Glomerular visceral epithelial cell (primary cell): ENCODE results near the gene DNAL1.
A peak's percentile ranks its signal among the peaks of the same experiment; 100 is the strongest.
"Not testable (repeated sequence)": the region's sequence is repeated elsewhere in the genome, so short reads cannot be mapped to it uniquely, and the experiment has no call there.

Source experiments
- DNase-seq: peaks from one replicate; pipeline ENCODE4 v3.0.0-alpha.2; 2016; ENCODE audit errors: extremely low spot score

Gene DNAL1

GRCh38 chr14:73644531-73645247 is at the start of gene DNAL1:
Gene DNAL1, plus strand, starts transcription at chr14:73644986. Its CDS starts 54 bp downstream, at chr14:73645040.
- DNase-seq, result peak; percentile 95

GRCh38 chr14:73599499-73599898 is 45.3 kb upstream of the DNAL1 start:
- DNase-seq, result no peak

- DNase-seq, result no peak
Observed at GRCh38 chr14:73602994-73603393, 41.8 kb upstream of the DNAL1 start.

GRCh38 chr14:73606271-73606670 is 38.5 kb upstream of the DNAL1 start:
- DNase-seq, result no peak

DNA sequence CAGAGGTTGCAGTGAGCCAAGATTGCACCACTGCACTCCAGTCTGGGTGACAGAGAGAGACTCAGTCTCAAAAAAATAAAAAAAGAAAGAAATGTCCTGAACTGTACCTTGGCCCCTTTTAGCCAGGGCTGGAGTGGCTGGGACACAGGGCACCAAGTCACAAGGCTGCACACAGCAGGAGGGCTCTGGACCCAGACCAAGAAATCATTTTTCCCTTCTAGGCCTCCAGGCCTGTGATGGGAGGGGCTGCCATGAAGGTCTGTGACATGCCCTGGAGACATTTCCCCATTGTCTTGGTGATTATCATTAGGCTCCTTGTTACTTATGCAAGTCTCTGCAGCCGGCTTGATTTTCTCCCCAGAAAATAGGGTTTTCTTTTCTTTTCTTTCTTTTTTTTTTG is 37.5 kb upstream of the DNAL1 start:
- no peak for DNase-seq

DNA sequence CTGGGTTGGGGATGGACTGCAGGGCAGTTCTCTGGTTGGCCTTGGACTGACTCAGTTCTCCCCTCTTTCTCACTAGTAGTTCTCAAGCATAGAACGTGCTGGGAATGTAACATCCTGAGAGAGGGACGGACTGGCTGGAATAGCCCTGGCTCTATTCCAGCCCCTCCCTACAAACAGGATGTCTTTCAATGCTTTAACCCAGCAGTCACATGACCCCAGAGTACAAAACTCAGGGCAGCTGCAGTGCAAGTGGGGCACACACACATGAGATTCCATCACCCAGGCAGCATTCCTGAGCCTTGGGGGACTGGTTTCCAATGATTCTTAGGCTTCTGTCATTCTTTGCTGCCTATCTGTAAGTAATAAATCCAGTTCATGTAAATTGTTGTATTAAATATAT is 34.1 kb upstream of the DNAL1 start:
- peak; percentile 36 for DNase-seq

- DNase-seq, result peak; percentile 68
Observed at GRCh38 chr14:73612339-73613045, 32.3 kb upstream of the DNAL1 start, which contains the start of gene ACOT6. Gene ACOT6, plus strand, starts transcription at chr14:73612517. Its CDS starts 55 bp downstream, at chr14:73612572.

- DNase-seq, result no peak
Observed at GRCh38 chr14:73613046-73613383, 31.8 kb upstream of the DNAL1 start.

DNA sequence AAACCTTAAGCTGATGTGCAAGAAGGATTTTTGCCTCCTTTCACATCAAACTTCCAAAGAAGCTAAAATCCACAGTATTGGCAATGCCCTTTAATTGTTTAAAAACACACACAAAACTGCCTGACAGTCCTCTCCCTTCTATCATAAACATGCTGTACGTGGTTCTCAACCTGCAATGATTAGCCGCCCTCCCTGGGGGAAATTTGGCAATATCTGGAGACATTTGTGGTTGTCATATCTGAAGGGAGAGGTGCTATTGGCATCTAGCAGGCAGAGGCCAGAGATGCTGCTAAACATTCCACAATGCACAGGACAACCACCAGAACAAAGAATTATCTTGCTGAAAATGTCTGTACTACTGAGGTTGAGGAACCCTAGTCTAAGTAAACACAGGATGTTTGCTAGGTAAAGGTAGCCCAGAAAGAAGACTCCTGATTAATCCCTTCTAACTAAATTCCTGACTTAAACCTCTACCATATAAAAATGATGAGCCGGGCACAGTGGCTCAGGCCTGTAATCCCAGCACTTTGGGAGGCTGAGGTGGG is 31.3 kb upstream of the DNAL1 start:
- no peak for DNase-seq

GRCh38 chr14:73616831-73617230 is 28.0 kb upstream of the DNAL1 start:
- no peak for DNase-seq

- DNase-seq, result no peak
Observed at GRCh38 chr14:73619524-73619923, 25.3 kb upstream of the DNAL1 start.

DNA sequence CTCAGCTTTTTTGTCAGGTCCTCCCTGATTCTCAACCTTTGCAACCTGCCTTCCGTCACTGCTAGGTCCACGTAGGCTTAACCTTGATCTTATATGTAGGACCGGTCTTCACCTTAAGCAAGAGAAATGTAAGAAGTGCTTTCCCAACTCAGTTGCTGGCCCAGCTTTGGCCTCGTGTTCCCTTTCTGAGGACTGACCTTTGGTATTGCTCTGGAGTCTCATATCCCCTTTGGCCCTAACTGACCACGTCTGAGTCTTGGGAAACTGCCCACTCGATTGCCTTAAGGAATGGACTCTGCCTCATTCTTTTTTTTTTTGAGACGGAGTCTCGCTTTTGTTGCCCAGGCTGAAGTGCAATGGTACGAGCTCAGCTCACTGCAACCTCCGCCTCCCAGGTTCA is 24.5 kb upstream of the DNAL1 start:
- no peak for DNase-seq

DNA sequence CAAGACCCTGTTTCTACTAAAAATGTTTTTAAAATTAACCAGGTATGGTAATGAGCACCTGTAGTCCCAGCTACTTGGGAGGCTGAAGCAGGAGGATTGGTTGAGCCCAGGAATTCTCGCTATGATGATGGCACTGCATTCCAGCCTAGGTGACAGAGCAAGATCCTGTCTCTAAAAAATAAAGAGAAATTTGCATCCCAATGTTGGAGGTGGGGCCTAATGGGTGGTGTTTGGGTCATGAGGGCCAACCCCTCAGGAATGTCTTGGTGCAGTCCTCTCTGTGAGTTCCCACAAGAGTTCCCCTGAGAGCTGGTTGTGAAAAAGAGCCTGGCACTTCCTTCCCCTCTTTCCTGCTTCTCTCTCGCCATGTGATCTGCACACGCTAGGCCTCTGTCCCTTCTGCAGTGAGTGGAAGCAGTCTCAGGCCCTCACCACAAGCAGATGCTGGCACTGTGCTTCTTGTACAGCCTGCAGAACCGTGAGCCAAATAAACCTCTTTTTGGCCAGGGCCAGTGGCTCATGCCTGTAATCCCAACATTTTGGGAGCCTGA is 21.2 kb upstream of the DNAL1 start:
- DNase-seq, result no peak

DNA sequence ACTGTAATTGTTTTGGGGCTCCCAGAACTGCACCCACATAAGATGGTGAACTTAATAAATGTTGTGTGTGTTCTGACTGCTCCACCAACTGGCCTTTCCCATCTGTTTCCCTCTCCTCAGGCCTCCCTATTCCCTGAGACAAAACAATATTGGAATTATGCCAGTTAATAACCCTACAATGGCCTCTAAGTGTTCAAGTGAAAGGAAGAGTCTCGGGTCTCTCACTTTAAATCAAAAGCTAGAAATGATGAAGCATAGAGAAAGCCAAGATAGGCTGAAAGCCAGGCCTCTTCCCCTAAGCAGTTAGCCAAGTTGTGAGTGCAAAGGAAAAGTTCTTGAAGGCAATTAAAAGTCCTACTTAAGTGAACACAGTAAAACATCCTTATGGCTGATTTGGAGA is 19.1 kb upstream of the DNAL1 start:
- no peak for DNase-seq

- no peak for DNase-seq
Observed at GRCh38 chr14:73627151-73627558, 17.6 kb upstream of the DNAL1 start.

- no peak for DNase-seq
Observed at GRCh38 chr14:73630009-73630780, 14.6 kb upstream of the DNAL1 start.

DNA sequence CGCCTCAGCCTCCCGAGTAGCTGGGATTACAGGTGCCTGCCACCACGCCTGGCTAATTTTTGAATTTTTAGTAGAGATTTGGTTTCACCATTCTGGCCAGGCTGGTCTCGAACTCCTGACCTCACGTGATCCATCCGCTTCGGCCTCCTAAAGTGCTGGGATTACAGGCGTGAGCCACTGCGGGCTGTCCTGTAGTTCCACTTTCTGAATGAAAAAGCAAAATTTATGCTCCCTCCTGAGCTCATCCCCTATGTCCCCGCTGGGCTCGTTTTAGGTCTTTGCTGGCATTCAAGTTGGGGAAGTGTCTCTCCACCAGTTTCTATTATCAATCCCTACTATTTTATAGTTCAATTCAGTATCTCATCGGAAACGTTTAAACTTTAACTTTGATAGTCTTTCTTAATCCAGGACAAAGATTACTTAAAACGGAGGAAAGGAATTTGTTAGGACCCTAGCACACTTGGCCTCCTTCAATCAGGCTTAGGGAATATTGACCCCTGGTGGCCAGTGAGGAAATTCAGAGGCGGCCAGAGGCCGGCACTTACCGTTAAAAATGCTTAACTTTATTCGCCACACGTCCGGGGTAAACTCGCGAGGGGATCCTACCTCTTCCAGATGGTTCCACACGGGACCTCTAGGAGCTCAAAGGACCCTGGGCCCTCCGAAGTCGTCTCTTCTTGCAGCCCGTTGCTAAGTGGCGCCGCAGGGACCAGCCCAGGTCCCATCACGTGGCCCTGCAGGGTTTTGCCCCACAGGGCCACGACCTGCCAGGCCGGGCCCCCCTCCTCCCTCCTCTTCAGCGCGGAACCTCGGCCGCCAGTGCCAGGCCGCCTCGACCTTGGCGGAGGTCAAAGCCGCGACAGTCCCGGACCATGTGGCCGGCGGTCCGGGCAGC is 11.4 kb upstream of the DNAL1 start:
- DNase-seq, result peak; percentile 70

- no peak for DNase-seq
Observed at GRCh38 chr14:73634011-73634833, 10.6 kb upstream of the DNAL1 start.

- not testable (repeated sequence) for DNase-seq
Observed at GRCh38 chr14:73636355-73636754, 8.4 kb upstream of the DNAL1 start.

DNA sequence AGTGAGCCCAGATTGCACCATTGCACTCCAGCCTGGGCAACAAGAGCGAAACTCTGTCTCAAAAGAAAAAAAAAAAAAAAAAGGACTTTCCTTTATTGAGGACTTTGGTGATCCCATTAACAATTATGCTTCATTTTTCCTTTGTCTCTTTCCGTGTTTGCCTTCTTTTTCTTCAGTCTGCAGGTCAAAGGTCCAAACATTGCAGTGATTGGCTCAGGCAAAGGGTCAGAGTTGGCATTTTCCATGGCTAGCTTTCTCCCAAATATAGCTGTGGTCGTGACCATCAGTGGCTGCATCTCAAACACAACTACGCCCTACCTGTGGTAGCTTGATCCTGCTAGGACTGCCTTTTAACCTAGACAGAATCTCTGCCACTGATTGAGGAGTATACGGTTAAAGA is 7.0 kb upstream of the DNAL1 start:
- DNase-seq, result no peak
